Kidney epithelial cell (primary cell): ENCODE results near the gene WDR41. TPM values are rescaled to one million over a fixed set of nuclear protein-coding genes. Genes with fewer than 3 reads are reported as not detected.

ENCODE experiments used
- DNase-seq: peaks from one replicate; pipeline ENCODE4 v3.0.0-alpha.2; 2010; ENCODE audit warnings: low read depth
- H3K27me3 ChIP-seq: 2 replicates; pipeline ENCODE4 v1.6.0; 2011; ENCODE audit warnings: low read length; ENCODE audit not compliant: control insufficient read depth, insufficient read depth
- H3K36me3 ChIP-seq: 2 replicates; pipeline ENCODE4 v1.5.1; 2011; ENCODE audit warnings: low read length; ENCODE audit not compliant: control insufficient read depth, insufficient read depth
- H3K4me3 ChIP-seq: 2 replicates; pipeline ENCODE4 v1.5.1; 2011; ENCODE audit warnings: low read depth, mild to moderate bottlenecking, control low read depth, low read length
- CTCF ChIP-seq: IDR thresholded peaks from 2 replicates; pipeline ENCODE4 v1.5.1; 2011; ENCODE audit warnings: mild to moderate bottlenecking, moderate library complexity, low read length, control low read depth, inconsistent platforms; ENCODE audit not compliant: insufficient read depth, poor library complexity, severe bottlenecking
- total RNA-seq: library from RNA; depleted of rRNA; stranded (reverse); fragments of >200 nt; gene quantifications from 2 replicates; pipeline ENCODE4 v1.2.3, GENCODE V29; 2015

The WDR41 gene
- total RNA-seq, 1 donor from 2014 or later: 68.6 TPM

- DNase-seq: no peak
- H3K27me3 ChIP-seq: no peaks in the 10 kb centered on the region
- H3K36me3 ChIP-seq: no peaks in the 10 kb centered on the region
- H3K4me3 ChIP-seq: no peak overlapping the region
- TF ChIP-seq CTCF: no peak
Measured at GRCh38 chr5:77438071-77438470, 54.0 kb downstream of the WDR41 start.

DNA sequence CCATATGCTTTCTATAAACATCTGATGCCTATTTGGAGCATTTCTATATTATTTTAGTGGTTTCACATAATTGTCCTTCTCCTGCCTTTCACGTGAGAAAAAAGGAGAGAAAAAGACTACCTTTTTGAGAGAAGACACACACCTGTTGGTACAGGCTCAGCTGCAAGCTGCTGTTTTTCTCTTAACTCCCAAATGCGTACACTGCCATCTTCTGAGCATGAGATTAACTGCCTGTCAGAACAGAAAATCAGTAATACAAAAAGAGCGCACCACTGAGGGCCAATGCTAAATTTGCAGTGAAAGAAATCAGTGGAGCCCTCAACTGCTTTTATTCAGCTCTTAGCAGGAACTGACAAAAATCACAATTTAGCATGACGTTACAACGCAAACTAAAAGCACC is 54.9 kb downstream of the WDR41 start:
- H3K27me3 ChIP-seq: no peaks in the 10 kb centered on the region
- TF ChIP-seq CTCF: no peak
- H3K36me3 ChIP-seq: no peaks in the 10 kb centered on the region
- no peak for DNase-seq
- H3K4me3 ChIP-seq: no peak overlapping the region

GRCh38 chr5:77431719-77432118 is 60.4 kb downstream of the WDR41 start:
- no peak for TF ChIP-seq CTCF

GRCh38 chr5:77431286-77431685 is 60.8 kb downstream of the WDR41 start:
- DNase-seq: no peak

More at GRCh38 chr5:77431719-77432118, 60.4 kb downstream of the WDR41 start:
- no peak overlapping the region for H3K4me3 ChIP-seq
- no peak for DNase-seq
- H3K27me3 ChIP-seq: no peaks in the 10 kb centered on the region
- H3K36me3 ChIP-seq: no peaks in the 10 kb centered on the region

GRCh38 chr5:77430726-77431125 is 61.4 kb downstream of the WDR41 start:
- no peaks in the 10 kb centered on the region for H3K36me3 ChIP-seq
- H3K4me3 ChIP-seq: no peak overlapping the region
- no peak for TF ChIP-seq CTCF
- no peak for DNase-seq
- no peaks in the 10 kb centered on the region for H3K27me3 ChIP-seq

More at GRCh38 chr5:77431286-77431685, 60.8 kb downstream of the WDR41 start:
- no peaks in the 10 kb centered on the region for H3K36me3 ChIP-seq
- TF ChIP-seq CTCF: no peak
- H3K4me3 ChIP-seq: no peak overlapping the region
- H3K27me3 ChIP-seq: no peaks in the 10 kb centered on the region

DNA sequence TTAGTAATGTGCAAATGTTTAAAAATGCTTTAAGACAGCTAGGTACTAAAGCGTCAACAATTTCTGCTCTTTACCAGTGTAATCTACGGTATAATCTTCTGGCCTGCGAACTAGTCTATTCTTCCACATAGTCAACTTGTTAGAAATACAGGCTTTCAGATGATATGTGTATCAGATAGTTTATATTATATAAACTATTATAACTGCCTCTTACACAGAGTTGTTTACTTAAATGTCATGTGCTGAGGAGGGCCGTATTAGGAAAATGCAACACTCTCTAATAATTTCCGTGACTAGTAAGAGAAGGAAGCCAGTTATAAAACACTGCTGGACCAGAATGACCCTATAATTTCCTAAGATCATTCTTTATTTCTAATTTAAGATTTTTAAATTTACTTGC is 63.6 kb downstream of the WDR41 start:
- Histone ChIP-seq H3K36me3 (no peaks in the 10 kb centered on the region), H3K27me3 (no peaks in the 10 kb centered on the region), H3K4me3 (no peak overlapping the region)
- DNase-seq: no peak
- no peak for TF ChIP-seq CTCF
